Adrenal gland (tissue), 5 donors: ENCODE results near the gene IRAK1BP1.

Experiments
- POLR2A ChIP-seq, 2 donors: fragments of 450-650 bp; IDR thresholded peaks; one replicate each; pipeline ENCODE4 v1.6.1; 2017; ENCODE audit warnings: antibody characterized with exemption in 2 of 2, mild to moderate bottlenecking in 2 of 2, moderate library complexity in 1 of 2
- TF ChIP-seq, protein P1 (sequence below), 6 experiments: fragments of 450-650 bp in 4 of 6; fragments of 200-600 bp in 2 of 6; sonication (generic) in 1 of 6; IDR thresholded peaks; 1 replicate in 5 of 6; 2 replicates in 1 of 6; pipeline versions ENCODE4 v1.5.1 to v1.8.0; 2016 to 2021; ENCODE audit warnings: antibody characterized with exemption in 6 of 6, mild to moderate bottlenecking in 2 of 6, moderate library complexity in 1 of 6
- donor health status: DM: no; HTN: no; CAD: no.

DNA sequence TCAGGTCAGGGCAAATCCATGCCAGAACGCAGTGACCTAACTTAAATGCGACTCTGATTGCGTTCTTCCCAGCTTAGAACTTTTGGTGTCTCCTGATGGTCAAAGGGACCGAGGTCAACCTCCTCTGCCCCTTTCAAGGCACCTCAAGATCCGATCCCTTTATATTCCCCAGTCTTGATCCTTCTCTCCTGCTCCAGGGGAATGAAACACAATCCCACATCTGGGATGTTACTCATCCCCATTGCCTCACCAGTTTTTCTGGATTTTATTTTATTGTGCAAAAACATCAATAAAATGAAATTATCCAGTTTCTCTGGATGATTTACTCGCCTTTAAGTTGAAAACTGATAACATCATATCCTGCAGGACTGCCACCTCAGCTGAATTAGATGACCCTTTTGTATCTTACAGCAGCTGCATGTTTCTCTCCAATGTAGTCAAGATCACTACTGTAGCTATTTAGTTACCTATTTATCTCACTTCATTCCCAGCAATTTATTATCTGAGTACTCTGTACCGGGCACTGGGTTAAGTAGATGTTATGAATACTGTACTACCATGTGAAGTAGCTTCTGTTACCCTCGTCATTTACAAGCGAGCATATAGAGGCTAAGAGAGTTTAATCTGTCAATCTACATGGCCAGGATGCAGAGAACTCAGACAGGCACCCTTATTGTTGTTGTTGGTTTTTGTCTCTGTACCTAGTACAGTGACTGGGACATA is 44.0 kb downstream of the IRAK1BP1 start:
- TF ChIP-seq, protein P1, sequence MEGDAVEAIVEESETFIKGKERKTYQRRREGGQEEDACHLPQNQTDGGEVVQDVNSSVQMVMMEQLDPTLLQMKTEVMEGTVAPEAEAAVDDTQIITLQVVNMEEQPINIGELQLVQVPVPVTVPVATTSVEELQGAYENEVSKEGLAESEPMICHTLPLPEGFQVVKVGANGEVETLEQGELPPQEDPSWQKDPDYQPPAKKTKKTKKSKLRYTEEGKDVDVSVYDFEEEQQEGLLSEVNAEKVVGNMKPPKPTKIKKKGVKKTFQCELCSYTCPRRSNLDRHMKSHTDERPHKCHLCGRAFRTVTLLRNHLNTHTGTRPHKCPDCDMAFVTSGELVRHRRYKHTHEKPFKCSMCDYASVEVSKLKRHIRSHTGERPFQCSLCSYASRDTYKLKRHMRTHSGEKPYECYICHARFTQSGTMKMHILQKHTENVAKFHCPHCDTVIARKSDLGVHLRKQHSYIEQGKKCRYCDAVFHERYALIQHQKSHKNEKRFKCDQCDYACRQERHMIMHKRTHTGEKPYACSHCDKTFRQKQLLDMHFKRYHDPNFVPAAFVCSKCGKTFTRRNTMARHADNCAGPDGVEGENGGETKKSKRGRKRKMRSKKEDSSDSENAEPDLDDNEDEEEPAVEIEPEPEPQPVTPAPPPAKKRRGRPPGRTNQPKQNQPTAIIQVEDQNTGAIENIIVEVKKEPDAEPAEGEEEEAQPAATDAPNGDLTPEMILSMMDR (IDR thresholded peaks at IDR 0.05), result no peak
- TF ChIP-seq POLR2A (IDR thresholded peaks at IDR 0.05), result no peak
